Heart left ventricle (tissue), 16 donors: ENCODE data around the gene CHIC2. TPM values are rescaled to one million over a fixed set of nuclear protein-coding genes. Genes with fewer than 3 reads are reported as not detected.
A peak's percentile ranks its signal among the peaks of the same experiment; 100 is the strongest.

Experiments
- ATAC-seq, 4 donors: fragments of 200-7000 bp; cut with Tn5 transposase; one replicate each; pipeline ENCODE4 v1.9.1; 2020 to 2022; ENCODE audit warnings: moderate library complexity in 4 of 4, mild to moderate bottlenecking in 3 of 4, moderate number of reproducible peaks in 1 of 4
- DNase-seq, 5 donors: peaks; one replicate each; pipeline ENCODE4 v3.0.0-alpha.2; 2020
- H3K27ac ChIP-seq, 12 donors: fragments of 200-600 bp; sonication (generic) in 4 of 12; one replicate each; pipeline versions ENCODE4 v1.5.0 to v1.8.0; 2016 to 2022; ENCODE audit warnings: mild to moderate bottlenecking in 2 of 12
- H3K27me3 ChIP-seq, 9 donors: fragments of 200-600 bp; sonication (generic) in 2 of 9; one replicate each; pipeline versions ENCODE4 v1.5.1 to v1.8.0; 2016 to 2022; ENCODE audit warnings: mild to moderate bottlenecking in 3 of 9
- H3K36me3 ChIP-seq, 9 donors: fragments of 200-600 bp; sonication (generic) in 2 of 9; one replicate each; pipeline versions ENCODE4 v1.5.0 to v1.8.0; 2018 to 2022; ENCODE audit warnings: mild to moderate bottlenecking in 2 of 9
- H3K4me1 ChIP-seq, 12 donors: fragments of 200-600 bp; sonication (generic) in 4 of 12; one replicate each; pipeline versions ENCODE4 v1.5.0 to v1.8.0; 2016 to 2022; ENCODE audit warnings: mild to moderate bottlenecking in 3 of 12
- H3K4me3 ChIP-seq, 12 donors: fragments of 200-600 bp; sonication (generic) in 4 of 12; one replicate each; pipeline versions ENCODE4 v1.5.0 to v1.8.0; 2017 to 2022; ENCODE audit warnings: mild to moderate bottlenecking in 9 of 12, moderate library complexity in 4 of 12
- H3K9me3 ChIP-seq, 12 donors: fragments of 200-600 bp; sonication (generic) in 4 of 12; one replicate each; pipeline versions ENCODE4 v1.5.0 to v1.8.0; 2016 to 2022; ENCODE audit warnings: mild to moderate bottlenecking in 1 of 12
- CTCF ChIP-seq, 12 donors: fragments of 200-600 bp; sonication (generic) in 4 of 12; IDR thresholded peaks; one replicate each; pipeline versions ENCODE4 v1.5.0 to v1.8.0; 2018 to 2022; ENCODE audit warnings: antibody characterized with exemption in 12 of 12, mild to moderate bottlenecking in 5 of 12
- POLR2A ChIP-seq, 2 donors: fragments of 450-650 bp; IDR thresholded peaks; one replicate each; pipeline ENCODE4 v1.6.1; 2017; ENCODE audit warnings: antibody characterized with exemption in 2 of 2, mild to moderate bottlenecking in 2 of 2, moderate library complexity in 2 of 2
- WGBS, 4 donors: extraction: QIAGEN DNeasy Blood & Tissue Kit in 2 of 4; methylation state at CpG; one replicate each; pipeline versions ENCODE4 v1.1.5 to v1.1.7; 2013 to 2018; 5-methylcytosine and 5-hydroxymethylcytosine counted together
- intact Hi-C, 10 donors: fragments of 100-400 bp; cut with DNase I; formaldehyde crosslinking; loops; one replicate each; pipeline versions ENCODE4 v1.11.1 to v1.14.2; 2022
- polyA plus RNA-seq, 2 donors: library from polyadenylated mRNA; stranded (reverse); fragments of 200-250 nt; gene quantifications; one replicate each; pipeline ENCODE4 v1.2.3, GENCODE V29; 2013
- total RNA-seq, 9 donors: library from RNA; depleted of rRNA in 2 of 9; stranded (reverse); fragments of >200 nt in 2 of 9; fragmentation: NEBNext Ultra II Directional in 3 of 9; extraction: Animal tissue kit (Norgen Biotek cat#: 25700) in 3 of 9; gene quantifications; one replicate each; pipeline versions ENCODE4 v1.1.0 to v1.2.4, GENCODE V29; 2016 to 2023
- donor health status: ischemic (EF 13 %, LVEDD 7.1; RV severe dilation, severe dysfunction).
- donor health status: healthy with polysubstance abuse.
- donor health status: DM: no; HTN: yes; CAD: no.
- donor health status: DM: no; HTN: no; CAD: no.
- donor health status: ischemic (EF 25% LVEDD 6.9; RV normal size, moderate dysfunction).
- donor health status: ischemic (EF 25% LVEDD 5.7; RV mildly dilated, moderate dysfunction).
- donor health status: healthy.
- donor health status: DM: yes; HTN: yes; CAD: no.
- donor health status: ischemic (EF 35%, LVEDD 5.7; RV mildly dilated, moderate dysfunction).
- donor health status: nonischemic (EF 11% LVEDD 7.7; RV severe dilation, severe dysfunction).
- donor health status: DM: yes; HTN: yes; CAD: no.
- donor health status: PGD.
- donor health status: ischemic (EF 29% LVEDD 5.4; RV normal size, mild dysfunction).
- donor health status: nonischemic (EF 23%, LVEDD 6.1; RV moderate dilation, normal function).

CHIC2 gene
- total and polyA plus RNA-seq, 11 donors: 5.5 to 17.8 (median 11.2) TPM

- Histone ChIP-seq H3K36me3 (no peaks in the 10 kb centered on the region), H3K4me1 (peaks cover 0 to 24% (median 9%) of the 10 kb centered on the region in 12 donors), H3K27ac (peak overlapping the region in 2 of 12 donors; percentile 4 to 5), H3K27me3 (peaks cover 23 to 61% (median 48%) of the 10 kb centered on the region in 9 donors), H3K9me3 (no peaks in the 10 kb centered on the region), H3K4me3 (peak overlapping the region; percentile 25 to 62 (median 50))
- WGBS, 4 donors: 1 to 2% (median 2%) methylated on average over 41 to 48 of the region's 48 CpGs
- intact Hi-C loops: no loop called here
- DNase-seq (peak; percentile 71 to 89 (median 84)), ATAC-seq (peak; percentile 89 to 95 (median 92))
- TF ChIP-seq POLR2A (IDR thresholded peaks at IDR 0.05) (no peak), CTCF (IDR thresholded peaks at IDR 0.05) (no peak)
These were observed 27.4 kb upstream of the CHIC2 start for GRCh38 chr4:54091637-54092404.

GRCh38 chr4:54090804-54091623 is 26.6 kb upstream of the CHIC2 start:
- WGBS, 4 donors: 19 to 22% (median 20%) methylated on average over 25 to 27 of the region's 27 CpGs
- Histone ChIP-seq H3K36me3 (no peaks in the 10 kb centered on the region), H3K27ac (peak overlapping the region in 2 of 12 donors; percentile 4 to 5), H3K9me3 (no peaks in the 10 kb centered on the region), H3K27me3 (peaks cover 21 to 53% (median 40%) of the 10 kb centered on the region in 9 donors), H3K4me3 (peak overlapping the region; percentile 25 to 62 (median 50)), H3K4me1 (peaks cover 0 to 24% (median 9%) of the 10 kb centered on the region in 12 donors)
- peak; percentile 25 to 66 (median 54) for DNase-seq
- TF ChIP-seq POLR2A (IDR thresholded peaks at IDR 0.05) (no peak), CTCF (IDR thresholded peaks at IDR 0.05) (no peak)
- intact Hi-C loops: no loop called here
- peak; percentile 63 to 85 (median 79) for ATAC-seq

GRCh38 chr4:54090404-54090803 is 26.0 kb upstream of the CHIC2 start:
- Histone ChIP-seq H3K27me3 (peaks cover 15 to 47% (median 34%) of the 10 kb centered on the region in 9 donors), H3K9me3 (no peaks in the 10 kb centered on the region), H3K4me1 (peaks cover 0 to 24% (median 9%) of the 10 kb centered on the region in 12 donors), H3K27ac (no peak overlapping the region), H3K36me3 (no peaks in the 10 kb centered on the region), H3K4me3 (no peak overlapping the region)
- intact Hi-C loops: no loop called here
- 70 to 92% (median 82%) methylated on average over 8 of the region's 8 CpGs for WGBS, 4 donors
- no peak for TF ChIP-seq POLR2A (IDR thresholded peaks at IDR 0.05)
- TF ChIP-seq CTCF (IDR thresholded peaks at IDR 0.05): no peak
- DNase-seq (no peak), ATAC-seq (no peak)

GRCh38 chr4:54089875-54090274 is 25.5 kb upstream of the CHIC2 start:
- WGBS, 4 donors: 94 to 100% (median 98%) methylated on average over 1 of the region's 1 CpG

More at GRCh38 chr4:54089875-54090274, 25.5 kb upstream of the CHIC2 start:
- H3K27me3 ChIP-seq: peaks cover 10 to 41% (median 29%) of the 10 kb centered on the region in 9 donors
- H3K4me1 ChIP-seq: peaks cover 0 to 24% (median 10%) of the 10 kb centered on the region in 12 donors
- DNase-seq (no peak), ATAC-seq (no peak)
- no peaks in the 10 kb centered on the region for H3K36me3 ChIP-seq
- H3K4me3 ChIP-seq: no peak overlapping the region
- intact Hi-C loops: no loop called here
- no peak overlapping the region for H3K27ac ChIP-seq
- TF ChIP-seq POLR2A (IDR thresholded peaks at IDR 0.05) (no peak), CTCF (IDR thresholded peaks at IDR 0.05) (no peak)
- no peaks in the 10 kb centered on the region for H3K9me3 ChIP-seq
